Transverse colon (tissue), 4 donors: ENCODE results near the gene DNAJB11.

ENCODE experiments used
- CTCF ChIP-seq, 5 experiments: fragments of 200-600 bp in 3 of 5; fragments of 450-650 bp in 2 of 5; sonication (generic) in 3 of 5; IDR thresholded peaks; 1 replicate in 2 of 5; 2 replicates in 3 of 5; pipeline ENCODE4 v1.5.1; 2016 to 2017; ENCODE audit warnings: antibody characterized with exemption in 5 of 5, inconsistent platforms in 3 of 5, mild to moderate bottlenecking in 2 of 5, moderate library complexity in 1 of 5
- POLR2A ChIP-seq: fragments of 450-650 bp; IDR thresholded peaks from one replicate; pipeline ENCODE4 v1.6.1; 2016; ENCODE audit warnings: antibody characterized with exemption, mild to moderate bottlenecking, moderate library complexity
- POLR2AphosphoS5 ChIP-seq, 3 donors: sonication (generic); formaldehyde crosslinking; IDR thresholded peaks; one replicate each; pipeline ENCODE4 v1.6.1; 2016; ENCODE audit warnings: antibody characterized with exemption in 3 of 3

GRCh38 chr3:186613637-186614265, 43.2 kb downstream of the DNAJB11 start:
- TF ChIP-seq POLR2A (no peak), CTCF (IDR thresholded peaks at IDR 0.05) (no peak), POLR2AphosphoS5 (IDR thresholded peaks at IDR 0.05) (no peak)
